Endothelial cell of umbilical vein (primary cell): Measurements from ENCODE around the gene ANKS1B. TPM values are rescaled to one million over a fixed set of nuclear protein-coding genes. Genes with fewer than 3 reads are reported as not detected.

Experiments
- BruUV-seq: library from RNA; stranded (reverse); fragments of 400-500 nt; replicated peaks from 2 replicates; lab custom pipeline; 2021; lab: Mats Ljungman, UMichigan
- CTCF ChIA-PET: fragments of 300-600, 350-600 bp; sonication (Branson Sonifier 250); formaldehyde crosslinking; loops from one replicate; lab custom pipeline; 2021; ENCODE audit warnings: antibody characterized with exemption, inconsistent platforms; lab: Charles Lee
- POLR2A ChIA-PET: fragments of 300-600, 350-600 bp; sonication (Branson Sonifier 250); formaldehyde crosslinking; loops from one replicate; lab custom pipeline; 2021; ENCODE audit warnings: antibody characterized with exemption, inconsistent platforms; lab: Charles Lee
- DNase-seq: peaks from one replicate; pipeline ENCODE4 v3.0.0-alpha.2; 2011; ENCODE audit warnings: low read depth, low spot score
- FAIRE-seq: peaks from 2 replicates; lab custom pipeline; 2011; peaks lifted over from hg19 to GRCh38; lab: Jason Lieb, UNC
- H2AFZ ChIP-seq: 2 replicates; pipeline ENCODE4 v1.6.0; 2012; ENCODE audit warnings: low read depth, low read length, control low read depth, inconsistent platforms
- H3K27ac ChIP-seq: 2 replicates; pipeline ENCODE4 v1.5.1; 2011; ENCODE audit warnings: low read depth, mild to moderate bottlenecking, control low read depth, low read length, moderate library complexity; ENCODE audit not compliant: insufficient read depth
- H3K27me3 ChIP-seq, 2 experiments: 2 replicates each; pipeline versions ENCODE4 v1.6.0 to v1.6.1; 2011; ENCODE audit warnings: low read length in 2 of 2, mixed read lengths in 1 of 2; ENCODE audit not compliant: control insufficient read depth in 2 of 2, insufficient read depth in 2 of 2
- H3K36me3 ChIP-seq, 2 experiments: 2 replicates in 1 of 2; 3 replicates in 1 of 2; pipeline ENCODE4 v1.5.1; 2011; ENCODE audit warnings: low read length in 2 of 2, mild to moderate bottlenecking in 1 of 2, moderate library complexity in 1 of 2; ENCODE audit not compliant: control insufficient read depth in 2 of 2, insufficient read depth in 2 of 2; ENCODE audit errors: extremely low read depth in 1 of 2
- H3K4me1 ChIP-seq: 3 replicates; pipeline ENCODE4 v1.5.1; 2011; ENCODE audit warnings: mild to moderate bottlenecking, low read length; ENCODE audit not compliant: control insufficient read depth, insufficient read depth; ENCODE audit errors: extremely low read depth
- H3K4me2 ChIP-seq: 2 replicates; pipeline ENCODE4 v1.6.1; 2011; ENCODE audit warnings: low read length, control low read depth, mixed read lengths; ENCODE audit not compliant: insufficient read depth
- H3K4me3 ChIP-seq, 3 experiments: fragments of 200-600 bp in 1 of 3; sonication (generic), shearing (Covaris generic) in 1 of 3; replicated peaks in 1 of 3; 2 replicates each; pipeline ENCODE4 v1.5.1; 2011 to 2016; ENCODE audit warnings: control low read depth in 3 of 3, low read length in 3 of 3, mild to moderate bottlenecking in 2 of 3, inconsistent platforms in 1 of 3, low read depth in 1 of 3, moderate library complexity in 1 of 3; ENCODE audit not compliant: insufficient read depth in 1 of 3
- H3K79me2 ChIP-seq: 2 replicates; pipeline ENCODE4 v1.6.0; 2012; ENCODE audit warnings: low read length, inconsistent platforms; ENCODE audit not compliant: control insufficient read depth, insufficient read depth
- H3K9ac ChIP-seq: replicated peaks from 2 replicates; pipeline ENCODE3; 2011; ENCODE audit warnings: low read length, control low read depth; ENCODE audit not compliant: insufficient read depth; ENCODE audit errors: extremely low read depth
- H3K9me1 ChIP-seq: replicated peaks from 3 replicates; pipeline ENCODE4 v1.6.0; 2011; ENCODE audit warnings: mild to moderate bottlenecking, low read length; ENCODE audit not compliant: control insufficient read depth, insufficient read depth; ENCODE audit errors: extremely low read depth
- H3K9me3 ChIP-seq: replicated peaks from 2 replicates; pipeline ENCODE4 v1.5.1; 2012; ENCODE audit warnings: low read length, inconsistent platforms; ENCODE audit not compliant: control insufficient read depth, insufficient read depth
- H4K20me1 ChIP-seq: replicated peaks from 2 replicates; pipeline ENCODE3; 2011; ENCODE audit warnings: mild to moderate bottlenecking, low read length; ENCODE audit not compliant: control insufficient read depth, insufficient read depth; ENCODE audit errors: extremely low read depth
- EZH2 ChIP-seq: IDR thresholded peaks from 2 replicates; pipeline ENCODE4 v1.6.1; 2012; ENCODE audit warnings: borderline replicate concordance, low read depth, mild to moderate bottlenecking, moderate library complexity, low read length, inconsistent platforms; ENCODE audit not compliant: severe bottlenecking
- FOS ChIP-seq: IDR thresholded peaks from 2 replicates; pipeline ENCODE4 v1.6.1; 2011; ENCODE audit warnings: mild to moderate bottlenecking, low read length, moderate library complexity, borderline replicate concordance; ENCODE audit not compliant: insufficient read depth
- GATA2 ChIP-seq: IDR thresholded peaks from 2 replicates; pipeline ENCODE4 v1.7.0; 2011; ENCODE audit warnings: low read depth, mild to moderate bottlenecking, moderate library complexity, mixed read lengths, low read length; ENCODE audit not compliant: insufficient read length, insufficient read depth
- JUN ChIP-seq: IDR thresholded peaks from 2 replicates; pipeline ENCODE4 v1.6.1; 2011; ENCODE audit warnings: borderline replicate concordance, low read depth; ENCODE audit not compliant: insufficient read length, insufficient read depth
- MAX ChIP-seq: IDR thresholded peaks from 2 replicates; pipeline ENCODE4 v1.6.1; 2011; ENCODE audit not compliant: insufficient read depth, insufficient read length
- MYC ChIP-seq: IDR thresholded peaks from one replicate; pipeline ENCODE4 v1.6.1; 2011; ENCODE audit warnings: mild to moderate bottlenecking, low read depth, low read length
- POLR2A ChIP-seq: IDR thresholded peaks from 2 replicates; pipeline ENCODE4 v1.6.1; 2012; ENCODE audit warnings: low read depth, mild to moderate bottlenecking, control low read depth, low read length
- POLR2AphosphoS5 ChIP-seq: IDR thresholded peaks from 2 replicates; pipeline ENCODE4 v1.6.1; 2012; ENCODE audit warnings: low read depth, mild to moderate bottlenecking, control low read depth, low read length, moderate library complexity; ENCODE audit not compliant: insufficient read depth
- dilution Hi-C: fragments of 300-500 bp; cut with MboI; formaldehyde crosslinking; loops from one replicate; pipeline ENCODE4 v1.15.0; 2019; ENCODE audit warnings: low sequenced_read_pairs; ENCODE audit not compliant: extremely low pct_ligation_motif_present
- intact Hi-C: fragments of 100-400 bp; cut with micrococcal nuclease; formaldehyde crosslinking; loops from one replicate; pipeline ENCODE4 v1.10.0; 2022
- polyA plus RNA-seq, 4 experiments: library from polyadenylated mRNA; depleted of rRNA in 3 of 4; stranded (reverse) in 3 of 4; unstranded in 1 of 4; fragments of >200 nt; gene quantifications; 2 replicates each; pipeline versions ENCODE4 v1.2.1 to v1.2.3, GENCODE V29; 2011 to 2012; ENCODE audit warnings: missing spikeins in 1 of 4
- total RNA-seq: library from RNA; stranded (reverse); gene quantifications from 2 replicates; pipeline ENCODE4 v1.2.3, GENCODE V29; 2021
- TF ChIP-seq, protein P1 (sequence below), 2 donors: IDR thresholded peaks; 1 replicate in 1 of 2; 2 replicates in 1 of 2; pipeline ENCODE4 v1.5.1; 2011; ENCODE audit warnings: low read length in 2 of 2, mild to moderate bottlenecking in 2 of 2, moderate library complexity in 2 of 2, control low read depth in 1 of 2, inconsistent platforms in 1 of 2, low read depth in 1 of 2; ENCODE audit not compliant: insufficient read depth in 1 of 2; ENCODE audit errors: extremely low read depth in 1 of 2

ANKS1B gene
- total and polyA plus RNA-seq, 2 donors (not counting 3 experiments of a cell fraction or from before 2014, with no cell fraction given): 0.15 to 0.38 TPM

- no peak for TF ChIP-seq MYC
- no peak for TF ChIP-seq POLR2A
- no peak for TF ChIP-seq MAX
- no peak for TF ChIP-seq POLR2AphosphoS5
- TF ChIP-seq FOS: no peak
- no peak for TF ChIP-seq GATA2
- TF ChIP-seq EZH2: no peak
- TF ChIP-seq JUN: no peak
- TF ChIP-seq, protein P1, sequence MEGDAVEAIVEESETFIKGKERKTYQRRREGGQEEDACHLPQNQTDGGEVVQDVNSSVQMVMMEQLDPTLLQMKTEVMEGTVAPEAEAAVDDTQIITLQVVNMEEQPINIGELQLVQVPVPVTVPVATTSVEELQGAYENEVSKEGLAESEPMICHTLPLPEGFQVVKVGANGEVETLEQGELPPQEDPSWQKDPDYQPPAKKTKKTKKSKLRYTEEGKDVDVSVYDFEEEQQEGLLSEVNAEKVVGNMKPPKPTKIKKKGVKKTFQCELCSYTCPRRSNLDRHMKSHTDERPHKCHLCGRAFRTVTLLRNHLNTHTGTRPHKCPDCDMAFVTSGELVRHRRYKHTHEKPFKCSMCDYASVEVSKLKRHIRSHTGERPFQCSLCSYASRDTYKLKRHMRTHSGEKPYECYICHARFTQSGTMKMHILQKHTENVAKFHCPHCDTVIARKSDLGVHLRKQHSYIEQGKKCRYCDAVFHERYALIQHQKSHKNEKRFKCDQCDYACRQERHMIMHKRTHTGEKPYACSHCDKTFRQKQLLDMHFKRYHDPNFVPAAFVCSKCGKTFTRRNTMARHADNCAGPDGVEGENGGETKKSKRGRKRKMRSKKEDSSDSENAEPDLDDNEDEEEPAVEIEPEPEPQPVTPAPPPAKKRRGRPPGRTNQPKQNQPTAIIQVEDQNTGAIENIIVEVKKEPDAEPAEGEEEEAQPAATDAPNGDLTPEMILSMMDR (IDR thresholded peaks at IDR 0.05; ENCODE audit: extremely low read depth in 1 of 2, insufficient read depth in 1 of 2, low read depth in 1 of 2, low read length in 2 of 2): no peak
- H3K36me3 ChIP-seq: no peaks in the 10 kb centered on the region
- H4K20me1 ChIP-seq: no peaks in the 10 kb centered on the region
- dilution Hi-C loops (no loop called here), intact Hi-C loops (no loop called here)
- FAIRE-seq (no peak), DNase-seq (no peak)
- no peak overlapping the region for H3K27ac ChIP-seq
- ChIA-PET POLR2A (no interaction called here), CTCF (no interaction called here)
- H3K27me3 ChIP-seq: no peaks in the 10 kb centered on the region
- BruUV-seq: no TSS peak
- peaks cover 3% of the 10 kb centered on the region for H3K9me3 ChIP-seq
- H3K9ac ChIP-seq: no peak overlapping the region
- H2AFZ ChIP-seq: no peak overlapping the region
- no peak overlapping the region for H3K4me3 ChIP-seq
- no peaks in the 10 kb centered on the region for H3K79me2 ChIP-seq
- H3K4me2 ChIP-seq: no peak overlapping the region
- H3K4me1 ChIP-seq: no peaks in the 10 kb centered on the region
- no peaks in the 10 kb centered on the region for H3K9me1 ChIP-seq
Observed at GRCh38 chr12:99146730-99147129, 838.0 kb downstream of the ANKS1B start.
